HG03521 (cell line): ENCODE measurements around the gene PIM3.

ENCODE experiments used
- ATAC-seq: cut with Tn5 transposase; IDR thresholded peaks from one replicate; pipeline ENCODE4 v1.9.1; 2021; ENCODE audit warnings: mild to moderate bottlenecking, moderate library complexity; ENCODE audit not compliant: unreplicated experiment

The PIM3 gene

GRCh38 chr22:49954354-49954753 is 6.2 kb upstream of the PIM3 start:
- ATAC-seq, result no peak

- no peak for ATAC-seq
These were observed 5.5 kb upstream of the PIM3 start for GRCh38 chr22:49954991-49955580.

- no peak for ATAC-seq
These were observed 4.8 kb upstream of the PIM3 start for GRCh38 chr22:49955581-49956417.

- no peak for ATAC-seq
These were observed 4.2 kb upstream of the PIM3 start for GRCh38 chr22:49956418-49956770.

GRCh38 chr22:49956914-49957825 is 3.4 kb upstream of the PIM3 start:
- ATAC-seq, result no peak

GRCh38 chr22:49957826-49958365 is 2.7 kb upstream of the PIM3 start:
- no peak for ATAC-seq

GRCh38 chr22:49958366-49958921 is 2.1 kb upstream of the PIM3 start:
- no peak for ATAC-seq

- no peak for ATAC-seq
These were observed 1.4 kb upstream of the PIM3 start for GRCh38 chr22:49958931-49959781.

- no peak for ATAC-seq
These were observed 802 bp upstream of the PIM3 start for GRCh38 chr22:49959782-49960158.

- no peak for ATAC-seq
These were observed 531 bp downstream of the PIM3 start for GRCh38 chr22:49961005-49961600.

- no peak for ATAC-seq
These were observed 1.0 kb downstream of the PIM3 start for GRCh38 chr22:49961601-49962011.

- no peak for ATAC-seq
These were observed 1.6 kb downstream of the PIM3 start for GRCh38 chr22:49962012-49962750.

- no peak for ATAC-seq
These were observed 2.4 kb downstream of the PIM3 start for GRCh38 chr22:49962751-49963646.

- ATAC-seq, result no peak
These were observed 3.1 kb downstream of the PIM3 start for GRCh38 chr22:49963647-49964026.

GRCh38 chr22:49964136-49965090 is 3.8 kb downstream of the PIM3 start:
- no peak for ATAC-seq

- ATAC-seq, result no peak
These were observed 4.8 kb downstream of the PIM3 start for GRCh38 chr22:49965091-49966040.
